ENCODE measurements around the gene ESF1. TPM values are rescaled to one million over a fixed set of nuclear protein-coding genes. Genes with fewer than 3 reads are reported as not detected.
"Not testable (repeated sequence)": the region's sequence is repeated elsewhere in the genome, so short reads cannot be mapped to it uniquely, and the experiment has no call there.

The ESF1 gene
- total and polyA plus RNA-seq, 7 experiments from 2014 or later = 7.2 to 16.9 (median 10.7) TPM

GRCh38 chr20:13739731-13740649 is 44.7 kb downstream of the ESF1 start:
- ATAC-seq = no peak
- CTCF ChIA-PET = no interaction called here

GRCh38 chr20:13738187-13738586 is 46.5 kb downstream of the ESF1 start:
- H3K4me1 Mint-ChIP-seq; H3K4me3 Mint-ChIP-seq; H3K27ac ChIP-seq (ENCODE audit: low read depth, low read length); POLR2A ChIA-PET; H3K4me1 ChIP-seq (ENCODE audit: control insufficient read depth in 2 of 2, insufficient read depth in 2 of 2, low read length in 2 of 2); intact Hi-C loops (cut with micrococcal nuclease); H3K27me3 ChIP-seq (ENCODE audit: control insufficient read depth in 2 of 2, insufficient read depth in 2 of 2, low read length in 2 of 2); DNase-seq; H3K27ac Mint-ChIP-seq; H3K27me3 Mint-ChIP-seq; ATAC-seq; H3K4me3 ChIP-seq (ENCODE audit: low read length); H3K9me3 ChIP-seq (ENCODE audit: control insufficient read depth in 2 of 3, low read length in 3 of 3): not testable (repeated sequence)
- H3K36me3 ChIP-seq (ENCODE audit: control insufficient read depth in 2 of 3, insufficient read depth in 3 of 3, low read length in 3 of 3) = peaks cover 0 to 29% (median 4%) of the 10 kb centered on the region in 3 experiments
- H3K9me3 Mint-ChIP-seq = peaks cover 0 to 19% (median 10%) of the 10 kb centered on the region in 11 donors
- peaks cover 23 to 67% (median 54%) of the 10 kb centered on the region in 5 donors for H3K36me3 Mint-ChIP-seq
- CTCF ChIA-PET = interaction anchor here (0.6 to 0.7 kb wide), 2 partner anchors 11 to 76 kb away, joined by 4 to 5 read pairs; no protein-coding TSS in a partner anchor

More at GRCh38 chr20:13739731-13740649, 44.7 kb downstream of the ESF1 start:
- Histone ChIP-seq H3K27me3 (ENCODE audit: control insufficient read depth in 2 of 2, insufficient read depth in 2 of 2, low read length in 2 of 2) (no peaks in the 10 kb centered on the region), H3K9me3 (ENCODE audit: control insufficient read depth in 2 of 3, low read length in 3 of 3) (no peaks in the 10 kb centered on the region), H3K4me1 (ENCODE audit: control insufficient read depth in 2 of 2, insufficient read depth in 2 of 2, low read length in 2 of 2) (no peaks in the 10 kb centered on the region), H3K4me3 (ENCODE audit: low read length) (no peak overlapping the region), H3K36me3 (ENCODE audit: control insufficient read depth in 2 of 3, insufficient read depth in 3 of 3, low read length in 3 of 3) (peaks cover 0 to 27% (median 0%) of the 10 kb centered on the region in 3 experiments), H3K27ac (ENCODE audit: low read depth, low read length) (no peak overlapping the region)
- intact Hi-C loops (cut with micrococcal nuclease) = no loop called here
- Mint-ChIP-seq H3K36me3 (peaks cover 21 to 70% (median 64%) of the 10 kb centered on the region in 5 donors), H3K27me3 (no peaks in the 10 kb centered on the region), H3K4me1 (peaks cover 0 to 4% (median 0%) of the 10 kb centered on the region in 7 donors), H3K9me3 (peaks cover 0 to 19% (median 8%) of the 10 kb centered on the region in 11 donors), H3K4me3 (no peak overlapping the region), H3K27ac (no peak overlapping the region)
- POLR2A ChIA-PET = no interaction called here
- no peak for DNase-seq

GRCh38 chr20:13736436-13737191 is 48.1 kb downstream of the ESF1 start:
- Histone ChIP-seq H3K4me1 (ENCODE audit: control insufficient read depth in 2 of 2, insufficient read depth in 2 of 2, low read length in 2 of 2) (no peaks in the 10 kb centered on the region), H3K4me3 (ENCODE audit: low read length) (no peak overlapping the region), H3K9me3 (ENCODE audit: control insufficient read depth in 2 of 3, low read length in 3 of 3) (no peaks in the 10 kb centered on the region), H3K27ac (ENCODE audit: low read depth, low read length) (no peak overlapping the region), H3K36me3 (ENCODE audit: control insufficient read depth in 2 of 3, insufficient read depth in 3 of 3, low read length in 3 of 3) (peaks cover 0 to 31% (median 4%) of the 10 kb centered on the region in 3 experiments), H3K27me3 (ENCODE audit: control insufficient read depth in 2 of 2, insufficient read depth in 2 of 2, low read length in 2 of 2) (no peaks in the 10 kb centered on the region)
- no peak overlapping the region for H3K4me3 Mint-ChIP-seq
- ChIA-PET POLR2A (interaction anchor here (0.6 kb wide), 1 partner anchor 72 kb away, joined by 4 read pairs; no protein-coding TSS in a partner anchor), CTCF (interaction anchor here (1.0 kb wide), 1 partner anchor 35 kb away, joined by 3 read pairs; no protein-coding TSS in a partner anchor)
- intact Hi-C loops (cut with micrococcal nuclease) = no loop called here
- no peak overlapping the region for H3K27ac Mint-ChIP-seq
- H3K27me3 Mint-ChIP-seq = no peaks in the 10 kb centered on the region
- no peak for DNase-seq
- no peaks in the 10 kb centered on the region for H3K4me1 Mint-ChIP-seq
- peaks cover 0 to 15% (median 8%) of the 10 kb centered on the region in 11 donors for H3K9me3 Mint-ChIP-seq
- ATAC-seq = no peak
- peaks cover 24 to 71% (median 51%) of the 10 kb centered on the region in 5 donors for H3K36me3 Mint-ChIP-seq

DNA sequence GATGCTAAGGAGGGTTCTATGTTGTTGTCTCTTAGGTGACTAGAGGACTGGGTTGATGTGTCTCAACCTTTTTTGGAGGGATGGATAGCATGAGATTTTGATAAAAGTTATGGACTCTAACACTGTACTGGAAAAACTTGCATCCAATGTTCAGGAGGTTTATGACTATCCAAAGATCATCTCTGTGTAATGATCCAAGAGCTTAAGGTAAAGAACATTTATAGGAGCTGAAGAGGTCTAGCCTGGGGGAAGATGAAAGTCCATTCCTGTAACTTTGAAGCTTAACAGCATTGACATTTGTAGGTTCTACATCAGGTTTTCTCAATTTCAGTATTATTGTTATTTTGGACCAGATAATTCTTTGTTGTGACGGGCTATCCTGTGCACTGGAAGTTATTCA is 48.9 kb downstream of the ESF1 start:
- CTCF ChIA-PET = interaction anchor here (1.0 kb wide), 1 partner anchor 35 kb away, joined by 3 read pairs; no protein-coding TSS in a partner anchor
- peaks cover 16 to 71% (median 50%) of the 10 kb centered on the region in 5 donors for H3K36me3 Mint-ChIP-seq
- no peaks in the 10 kb centered on the region for H3K4me1 Mint-ChIP-seq
- Histone ChIP-seq H3K27ac (ENCODE audit: low read depth, low read length) (no peak overlapping the region), H3K36me3 (ENCODE audit: control insufficient read depth in 2 of 3, insufficient read depth in 3 of 3, low read length in 3 of 3) (peaks cover 0 to 27% (median 4%) of the 10 kb centered on the region in 3 experiments), H3K4me1 (ENCODE audit: control insufficient read depth in 2 of 2, insufficient read depth in 2 of 2, low read length in 2 of 2) (no peaks in the 10 kb centered on the region), H3K27me3 (ENCODE audit: control insufficient read depth in 2 of 2, insufficient read depth in 2 of 2, low read length in 2 of 2) (no peaks in the 10 kb centered on the region), H3K4me3 (ENCODE audit: low read length) (no peak overlapping the region), H3K9me3 (ENCODE audit: control insufficient read depth in 2 of 3, low read length in 3 of 3) (no peaks in the 10 kb centered on the region)
- H3K27ac Mint-ChIP-seq = no peak overlapping the region
- intact Hi-C loops (cut with micrococcal nuclease) = no loop called here
- DNase-seq (no peak), ATAC-seq (no peak)
- H3K9me3 Mint-ChIP-seq = peaks cover 0 to 8% (median 5%) of the 10 kb centered on the region in 11 donors
- no peaks in the 10 kb centered on the region for H3K27me3 Mint-ChIP-seq
- H3K4me3 Mint-ChIP-seq = no peak overlapping the region
- POLR2A ChIA-PET = no interaction called here

DNA sequence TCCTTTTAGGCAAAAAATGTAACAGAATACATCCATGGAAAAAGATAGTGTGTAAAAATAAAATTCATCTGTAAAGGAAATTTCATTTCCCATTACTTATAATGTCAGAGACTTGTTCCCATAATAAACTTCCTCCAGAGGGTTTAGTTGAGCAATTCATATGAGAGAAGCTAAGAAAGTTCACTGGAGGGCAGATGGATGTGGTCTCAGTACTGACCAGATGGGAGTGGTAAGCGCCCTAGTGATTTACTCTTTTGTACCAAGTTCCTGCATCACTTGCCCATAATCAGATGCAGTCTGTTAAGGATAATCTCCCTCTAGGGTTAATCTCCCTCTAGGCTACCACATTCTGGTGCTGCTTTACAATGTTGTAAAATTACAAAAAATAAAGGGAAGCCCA is 61.7 kb downstream of the ESF1 start:
- no peak for DNase-seq
- intact Hi-C loops (cut with micrococcal nuclease) = no loop called here
- H3K27ac Mint-ChIP-seq = no peak overlapping the region
- no peaks in the 10 kb centered on the region for H3K9me3 Mint-ChIP-seq
- Histone ChIP-seq H3K27ac (ENCODE audit: low read depth, low read length) (no peak overlapping the region), H3K4me1 (ENCODE audit: control insufficient read depth in 2 of 2, insufficient read depth in 2 of 2, low read length in 2 of 2) (no peaks in the 10 kb centered on the region), H3K4me3 (ENCODE audit: low read length) (no peak overlapping the region), H3K9me3 (ENCODE audit: control insufficient read depth in 2 of 3, low read length in 3 of 3) (no peaks in the 10 kb centered on the region), H3K27me3 (ENCODE audit: control insufficient read depth in 2 of 2, insufficient read depth in 2 of 2, low read length in 2 of 2) (no peaks in the 10 kb centered on the region), H3K36me3 (ENCODE audit: control insufficient read depth in 2 of 3, insufficient read depth in 3 of 3, low read length in 3 of 3) (peaks cover 0 to 34% (median 4%) of the 10 kb centered on the region in 3 experiments)
- no peaks in the 10 kb centered on the region for H3K27me3 Mint-ChIP-seq
- CTCF ChIA-PET = no interaction called here
- POLR2A ChIA-PET = no interaction called here
- H3K36me3 Mint-ChIP-seq = peaks cover 8 to 30% (median 13%) of the 10 kb centered on the region in 5 donors
- H3K4me1 Mint-ChIP-seq = peaks cover 0 to 3% (median 0%) of the 10 kb centered on the region in 7 donors
- peak; percentile 45 for ATAC-seq
- H3K4me3 Mint-ChIP-seq = no peak overlapping the region

DNA sequence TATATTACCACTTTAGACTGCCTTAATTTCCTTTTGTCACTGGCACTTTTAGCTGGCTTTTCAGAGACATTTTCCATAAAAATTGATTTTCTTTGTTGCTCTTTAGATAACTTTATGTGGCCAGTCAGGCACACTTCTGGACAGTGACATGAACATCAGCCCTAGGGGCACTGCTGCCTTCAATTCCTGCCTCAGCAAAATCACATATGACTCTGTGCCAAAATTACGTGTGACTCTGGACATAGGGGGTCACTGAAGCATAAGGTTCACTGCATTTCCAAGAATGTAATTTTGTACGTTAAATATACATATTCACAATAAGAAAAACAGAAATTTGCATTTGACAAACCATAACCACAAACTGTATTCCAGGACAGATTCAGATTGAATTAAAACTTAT is 66.5 kb downstream of the ESF1 start:
- peaks cover 9 to 56% (median 35%) of the 10 kb centered on the region in 5 donors for H3K36me3 Mint-ChIP-seq
- intact Hi-C loops (cut with micrococcal nuclease) = no loop called here
- H3K36me3 ChIP-seq (ENCODE audit: control insufficient read depth in 2 of 3, insufficient read depth in 3 of 3, low read length in 3 of 3) = peaks cover 5 to 46% (median 5%) of the 10 kb centered on the region in 3 experiments

More for the DNA sequence above, 66.5 kb downstream of the ESF1 start:
- H3K9me3 ChIP-seq (ENCODE audit: control insufficient read depth in 2 of 3, low read length in 3 of 3) = no peaks in the 10 kb centered on the region
- Mint-ChIP-seq H3K4me1 (peaks cover 0 to 4% (median 0%) of the 10 kb centered on the region in 7 donors), H3K4me3 (no peak overlapping the region), H3K9me3 (peaks cover 0 to 1% (median 0%) of the 10 kb centered on the region in 11 donors), H3K27ac (no peak overlapping the region), H3K27me3 (no peaks in the 10 kb centered on the region)
- ATAC-seq (no peak), DNase-seq (no peak)
- H3K27me3 ChIP-seq (ENCODE audit: control insufficient read depth in 2 of 2, insufficient read depth in 2 of 2, low read length in 2 of 2) = no peaks in the 10 kb centered on the region
- no peaks in the 10 kb centered on the region for H3K4me1 ChIP-seq (ENCODE audit: control insufficient read depth in 2 of 2, insufficient read depth in 2 of 2, low read length in 2 of 2)
- POLR2A ChIA-PET = no interaction called here
- H3K27ac ChIP-seq (ENCODE audit: low read depth, low read length) = no peak overlapping the region
- CTCF ChIA-PET = no interaction called here
- no peak overlapping the region for H3K4me3 ChIP-seq (ENCODE audit: low read length)
